Measurements from ENCODE around the gene EHBP1.

Gene EHBP1

GRCh38 chr2:62717503-62718081 is 12.1 kb downstream of the EHBP1 start:
- peaks cover 5% of the 10 kb centered on the region for H3K9me3 Mint-ChIP-seq
- no peaks in the 10 kb centered on the region for H3K27me3 Mint-ChIP-seq
- peaks cover 35% of the 10 kb centered on the region for H3K36me3 Mint-ChIP-seq (ENCODE audit: low read depth)
- H3K4me3 Mint-ChIP-seq = no peak overlapping the region
- H3K4me1 Mint-ChIP-seq (ENCODE audit: low read depth) = peaks cover 3% of the 10 kb centered on the region
- H3K27ac Mint-ChIP-seq = no peak overlapping the region

- Mint-ChIP-seq H3K4me1 (ENCODE audit: low read depth) (peaks cover 3% of the 10 kb centered on the region), H3K27me3 (no peaks in the 10 kb centered on the region), H3K4me3 (no peak overlapping the region), H3K36me3 (ENCODE audit: low read depth) (peaks cover 42% of the 10 kb centered on the region), H3K9me3 (peaks cover 13% of the 10 kb centered on the region), H3K27ac (no peak overlapping the region)
These were observed 12.8 kb downstream of the EHBP1 start for GRCh38 chr2:62718225-62718822.

GRCh38 chr2:62719757-62720156 is 14.2 kb downstream of the EHBP1 start:
- Mint-ChIP-seq H3K4me3 (no peak overlapping the region), H3K27me3 (no peaks in the 10 kb centered on the region)

GRCh38 chr2:62722679-62723078 is 17.2 kb downstream of the EHBP1 start:
- Mint-ChIP-seq H3K4me3 (no peak overlapping the region), H3K27ac (no peak overlapping the region), H3K36me3 (ENCODE audit: low read depth) (peaks cover 46% of the 10 kb centered on the region), H3K4me1 (ENCODE audit: low read depth) (peaks cover 10% of the 10 kb centered on the region), H3K9me3 (peaks cover 23% of the 10 kb centered on the region), H3K27me3 (no peaks in the 10 kb centered on the region)

More at GRCh38 chr2:62719757-62720156, 14.2 kb downstream of the EHBP1 start:
- H3K4me1 Mint-ChIP-seq (ENCODE audit: low read depth) = peaks cover 3% of the 10 kb centered on the region
- peaks cover 52% of the 10 kb centered on the region for H3K36me3 Mint-ChIP-seq (ENCODE audit: low read depth)
- peaks cover 23% of the 10 kb centered on the region for H3K9me3 Mint-ChIP-seq
- no peak overlapping the region for H3K27ac Mint-ChIP-seq

- Mint-ChIP-seq H3K36me3 (ENCODE audit: low read depth) (peaks cover 46% of the 10 kb centered on the region), H3K9me3 (peaks cover 23% of the 10 kb centered on the region), H3K4me1 (ENCODE audit: low read depth) (peaks cover 10% of the 10 kb centered on the region), H3K27ac (no peak overlapping the region), H3K4me3 (no peak overlapping the region), H3K27me3 (no peaks in the 10 kb centered on the region)
These were observed 17.7 kb downstream of the EHBP1 start for GRCh38 chr2:62723253-62723652.

- no peak overlapping the region for H3K4me3 Mint-ChIP-seq
- peaks cover 10% of the 10 kb centered on the region for H3K4me1 Mint-ChIP-seq (ENCODE audit: low read depth)
- H3K36me3 Mint-ChIP-seq (ENCODE audit: low read depth) = peaks cover 42% of the 10 kb centered on the region
- H3K27me3 Mint-ChIP-seq = no peaks in the 10 kb centered on the region
- no peak overlapping the region for H3K27ac Mint-ChIP-seq
- H3K9me3 Mint-ChIP-seq = peaks cover 23% of the 10 kb centered on the region
These were observed 18.6 kb downstream of the EHBP1 start for GRCh38 chr2:62724106-62724505.

GRCh38 chr2:62724886-62725711 is 19.6 kb downstream of the EHBP1 start:
- no peak overlapping the region for H3K4me3 Mint-ChIP-seq
- peaks cover 7% of the 10 kb centered on the region for H3K4me1 Mint-ChIP-seq (ENCODE audit: low read depth)
- no peak overlapping the region for H3K27ac Mint-ChIP-seq
- peaks cover 23% of the 10 kb centered on the region for H3K9me3 Mint-ChIP-seq
- H3K27me3 Mint-ChIP-seq = no peaks in the 10 kb centered on the region
- peaks cover 37% of the 10 kb centered on the region for H3K36me3 Mint-ChIP-seq (ENCODE audit: low read depth)

- Mint-ChIP-seq H3K9me3 (peaks cover 23% of the 10 kb centered on the region), H3K4me3 (no peak overlapping the region), H3K4me1 (ENCODE audit: low read depth) (peaks cover 7% of the 10 kb centered on the region), H3K27me3 (no peaks in the 10 kb centered on the region), H3K36me3 (ENCODE audit: low read depth) (peaks cover 34% of the 10 kb centered on the region), H3K27ac (no peak overlapping the region)
These were observed 20.2 kb downstream of the EHBP1 start for GRCh38 chr2:62725712-62726055.

- Mint-ChIP-seq H3K27ac (no peak overlapping the region), H3K4me1 (ENCODE audit: low read depth) (peaks cover 7% of the 10 kb centered on the region), H3K36me3 (ENCODE audit: low read depth) (peaks cover 31% of the 10 kb centered on the region), H3K27me3 (no peaks in the 10 kb centered on the region), H3K4me3 (no peak overlapping the region), H3K9me3 (peaks cover 25% of the 10 kb centered on the region)
These were observed 21.9 kb downstream of the EHBP1 start for GRCh38 chr2:62727259-62727867.

- no peak overlapping the region for H3K27ac Mint-ChIP-seq
- peaks cover 7% of the 10 kb centered on the region for H3K4me1 Mint-ChIP-seq (ENCODE audit: low read depth)
- peaks cover 26% of the 10 kb centered on the region for H3K36me3 Mint-ChIP-seq (ENCODE audit: low read depth)
- peaks cover 19% of the 10 kb centered on the region for H3K9me3 Mint-ChIP-seq
- H3K27me3 Mint-ChIP-seq = no peaks in the 10 kb centered on the region
- no peak overlapping the region for H3K4me3 Mint-ChIP-seq
These were observed 22.5 kb downstream of the EHBP1 start for GRCh38 chr2:62727876-62728566.

GRCh38 chr2:62731275-62731674 is 25.8 kb downstream of the EHBP1 start:
- H3K4me1 Mint-ChIP-seq (ENCODE audit: low read depth) = peaks cover 7% of the 10 kb centered on the region

GRCh38 chr2:62732262-62732777 is 26.8 kb downstream of the EHBP1 start:
- Mint-ChIP-seq H3K9me3 (peaks cover 6% of the 10 kb centered on the region), H3K4me1 (ENCODE audit: low read depth) (peaks cover 4% of the 10 kb centered on the region), H3K27me3 (no peaks in the 10 kb centered on the region), H3K4me3 (no peak overlapping the region), H3K27ac (no peak overlapping the region), H3K36me3 (ENCODE audit: low read depth) (peaks cover 10% of the 10 kb centered on the region)

More at GRCh38 chr2:62731275-62731674, 25.8 kb downstream of the EHBP1 start:
- no peak overlapping the region for H3K27ac Mint-ChIP-seq
- H3K36me3 Mint-ChIP-seq (ENCODE audit: low read depth) = peaks cover 13% of the 10 kb centered on the region
- H3K27me3 Mint-ChIP-seq = no peaks in the 10 kb centered on the region
- H3K4me3 Mint-ChIP-seq = no peak overlapping the region
- H3K9me3 Mint-ChIP-seq = peaks cover 6% of the 10 kb centered on the region

GRCh38 chr2:62733546-62733945 is 28.0 kb downstream of the EHBP1 start:
- no peaks in the 10 kb centered on the region for H3K4me1 Mint-ChIP-seq (ENCODE audit: low read depth)
- H3K4me3 Mint-ChIP-seq = no peak overlapping the region
- H3K9me3 Mint-ChIP-seq = peaks cover 6% of the 10 kb centered on the region
- H3K36me3 Mint-ChIP-seq (ENCODE audit: low read depth) = peaks cover 7% of the 10 kb centered on the region
- H3K27ac Mint-ChIP-seq = no peak overlapping the region
- H3K27me3 Mint-ChIP-seq = no peaks in the 10 kb centered on the region

GRCh38 chr2:62736899-62737559 is 31.5 kb downstream of the EHBP1 start:
- H3K27ac Mint-ChIP-seq = no peak overlapping the region
- H3K36me3 Mint-ChIP-seq (ENCODE audit: low read depth) = peaks cover 5% of the 10 kb centered on the region
- no peaks in the 10 kb centered on the region for H3K4me1 Mint-ChIP-seq (ENCODE audit: low read depth)
- H3K9me3 Mint-ChIP-seq = peaks cover 4% of the 10 kb centered on the region
- H3K4me3 Mint-ChIP-seq = no peak overlapping the region
- no peaks in the 10 kb centered on the region for H3K27me3 Mint-ChIP-seq

Data from stimulated activated naive CD8-positive, alpha-beta T cell treated with anti-CD3 and anti-CD28 coated beads, Interleukin-15, Interleukin-2, amounts not matched to agents 100 ng/mL and 50 ng/mL, for 24 hours (primary cell).